Activated T-cell treated with anti-CD3 and anti-CD28 coated beads, Interleukin-2, amount 50 U/mL, for 1 hour (primary cell): ENCODE data around the gene BLOC1S6.
"Not testable (repeated sequence)": the region's sequence is repeated elsewhere in the genome, so short reads cannot be mapped to it uniquely, and the experiment has no call there.

Experiments
- DNase-seq: peaks from one replicate; pipeline ENCODE4 v3.0.0-alpha.2; 2020

The BLOC1S6 gene

DNA sequence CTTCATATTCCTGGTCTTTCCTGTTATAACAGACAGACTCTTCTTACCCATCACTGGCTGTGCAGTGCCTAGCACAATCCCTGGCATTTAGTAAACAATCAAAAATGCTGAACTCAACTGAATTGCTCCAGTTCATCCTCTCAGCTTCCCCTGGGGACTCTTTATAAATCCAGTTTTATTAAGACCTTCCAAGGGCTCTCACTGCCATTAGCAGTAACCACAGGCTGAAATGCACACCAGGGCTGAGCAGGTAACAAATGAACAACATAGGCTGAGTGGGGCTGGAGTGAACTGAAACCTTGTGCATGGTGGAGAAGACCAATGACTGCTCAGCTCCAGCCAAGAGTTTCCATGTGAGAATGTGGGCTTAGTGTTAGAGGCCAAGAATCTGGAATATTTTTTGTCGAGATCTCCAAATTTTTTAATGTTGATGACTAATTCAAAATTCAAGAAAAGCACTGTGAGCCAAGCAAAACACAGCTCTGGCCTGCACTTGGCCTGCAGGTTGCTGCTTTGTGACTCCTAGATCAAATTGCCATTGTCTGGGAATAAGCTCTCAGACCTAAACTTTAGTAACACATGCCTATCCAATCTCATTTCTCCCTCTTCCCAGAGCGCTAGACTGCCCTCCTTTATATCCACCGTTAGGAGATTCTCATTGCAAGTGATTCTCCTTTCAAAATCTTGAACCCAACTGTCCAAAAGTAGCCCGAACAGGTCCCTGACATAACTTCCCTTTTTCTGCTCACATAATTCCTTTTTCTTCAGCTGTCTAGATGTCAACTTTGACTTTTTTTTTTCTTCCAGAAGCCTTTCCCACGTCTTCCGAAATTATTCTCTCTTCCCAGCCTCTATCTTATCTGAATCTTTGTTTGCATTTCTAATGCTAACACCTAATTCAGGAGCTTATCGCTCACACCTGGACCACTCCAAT lies 55.1 kb downstream of the BLOC1S6 start:
- DNase-seq = no peak

- no peak for DNase-seq
These were observed 57.3 kb downstream of the BLOC1S6 start for GRCh38 chr15:45644437-45644836.

- no peak for DNase-seq
These were observed 58.1 kb downstream of the BLOC1S6 start for GRCh38 chr15:45645026-45645980.

DNA sequence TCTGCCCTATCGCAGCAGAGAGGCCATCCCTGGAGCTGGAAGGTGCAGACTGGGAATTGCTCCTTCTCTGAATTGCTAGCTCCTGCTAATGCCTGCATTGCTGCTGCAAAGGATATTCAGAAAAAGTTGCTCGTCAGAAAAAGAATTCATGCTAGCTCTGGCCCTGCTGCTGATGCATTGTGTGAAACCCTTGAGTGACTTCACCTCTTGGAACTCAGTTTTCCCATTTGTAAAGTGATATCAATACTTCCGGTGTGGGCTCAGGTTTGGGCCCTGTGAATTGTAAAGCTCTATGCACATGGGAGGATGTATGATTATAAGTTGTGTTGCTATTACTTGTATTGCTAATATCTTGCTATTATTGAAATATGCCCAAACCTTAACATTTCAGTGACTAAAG lies 59.0 kb downstream of the BLOC1S6 start:
- DNase-seq = no peak

GRCh38 chr15:45647828-45648227 lies 60.6 kb downstream of the BLOC1S6 start:
- no peak for DNase-seq

DNA sequence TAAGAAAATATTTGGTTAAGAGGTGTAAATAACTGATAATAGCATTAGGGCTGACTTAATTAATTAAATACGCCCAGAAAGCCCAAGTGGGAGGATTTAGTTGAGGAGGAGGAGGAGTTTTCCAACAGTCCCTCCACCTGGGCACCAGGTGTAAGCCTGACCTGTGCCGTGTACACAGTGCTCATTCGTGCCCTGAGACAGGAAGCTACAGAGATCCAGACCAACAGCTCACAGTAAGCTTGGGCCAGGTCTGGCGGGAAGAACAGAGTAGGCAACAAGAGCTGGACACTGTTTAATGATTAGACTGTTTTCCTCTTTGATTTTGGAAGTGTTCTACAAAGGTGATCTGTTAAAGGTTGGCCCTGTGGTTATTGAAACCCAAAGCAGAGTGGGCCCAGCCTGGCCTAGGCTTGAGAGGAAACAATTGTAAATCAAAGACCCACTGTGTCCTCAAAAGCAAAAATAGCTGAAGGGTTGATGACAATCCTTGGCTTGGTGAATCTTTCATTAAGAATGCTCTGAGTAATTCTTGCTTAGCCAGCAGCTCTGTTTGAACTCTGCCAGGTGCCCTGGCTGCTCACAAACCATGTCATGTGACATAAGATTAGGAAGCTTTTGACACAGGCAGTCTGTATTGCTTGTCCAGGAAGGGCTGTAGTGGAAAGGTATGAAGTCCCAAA lies 61.5 kb downstream of the BLOC1S6 start:
- DNase-seq = no peak

- DNase-seq = not testable (repeated sequence)
These were observed 62.8 kb downstream of the BLOC1S6 start for GRCh38 chr15:45650007-45650406.

- DNase-seq = no peak
These were observed 63.8 kb downstream of the BLOC1S6 start for GRCh38 chr15:45650889-45651525.

DNA sequence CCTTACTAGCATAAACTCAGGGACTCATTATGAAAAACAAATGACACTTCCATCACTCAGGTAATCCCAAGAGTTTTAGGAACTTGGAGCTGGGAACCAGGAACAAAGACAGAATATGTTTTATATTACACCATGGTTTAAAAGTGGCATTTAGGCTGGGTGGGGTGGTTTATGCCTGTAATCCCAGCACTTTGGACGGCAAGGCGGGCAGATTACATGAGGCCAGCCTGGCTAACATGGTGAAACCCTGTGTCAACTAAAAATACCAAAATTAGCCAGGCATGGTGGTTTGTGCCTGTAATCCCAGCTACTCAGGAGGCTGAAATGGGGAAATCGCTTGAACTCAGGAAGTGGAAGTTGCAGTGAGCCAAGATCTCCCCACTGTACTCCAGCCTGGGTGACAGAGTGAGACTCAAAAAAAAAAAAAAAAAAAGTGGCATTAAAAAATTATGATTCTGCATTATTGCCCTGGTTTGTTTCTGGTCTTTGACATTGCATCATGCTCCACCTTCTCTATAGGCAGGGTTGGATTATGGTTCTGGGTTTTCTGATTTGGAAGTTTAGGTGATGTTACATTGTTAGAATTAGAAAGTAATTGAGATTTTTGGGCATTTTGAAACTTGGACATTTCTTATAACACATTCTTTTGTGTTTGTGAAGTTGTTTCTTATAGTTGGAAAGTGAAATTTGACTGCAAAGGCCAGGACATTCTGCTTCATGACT lies 66.7 kb downstream of the BLOC1S6 start:
- no peak for DNase-seq

GRCh38 chr15:45654749-45655148 lies 67.6 kb downstream of the BLOC1S6 start:
- DNase-seq = no peak

DNA sequence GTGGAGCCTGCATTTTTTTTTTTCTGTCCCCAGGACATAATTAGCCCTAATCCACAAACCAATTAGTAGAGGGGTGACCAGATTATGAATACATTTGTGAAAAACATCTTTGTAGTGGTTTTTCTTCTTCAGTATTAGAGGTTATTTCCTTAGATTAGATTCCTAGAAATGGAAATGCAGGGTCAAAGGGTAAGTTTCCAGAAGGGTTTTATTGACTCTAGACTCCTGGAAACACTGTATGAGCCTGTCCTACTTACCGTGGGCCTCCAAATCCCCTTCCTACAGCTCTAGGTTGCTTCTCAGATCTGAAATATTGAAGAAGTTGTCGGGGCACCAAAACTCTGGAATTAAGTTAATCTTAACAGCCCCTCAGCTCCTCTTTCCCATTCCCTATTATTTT lies 70.1 kb downstream of the BLOC1S6 start:
- no peak for DNase-seq

GRCh38 chr15:45657764-45658545 lies 70.8 kb downstream of the BLOC1S6 start:
- DNase-seq = no peak
